SK-N-SH (cell line): Measurements from ENCODE around the gene GPR137B. TPM values are rescaled to one million over a fixed set of nuclear protein-coding genes. Genes with fewer than 3 reads are reported as not detected.
A peak's percentile ranks its signal among the peaks of the same experiment; 100 is the strongest.

Experiments used
- CTCF ChIA-PET: fragments of 300-600, 350-600 bp; formaldehyde crosslinking; extraction: SDS; loops from one replicate; lab custom pipeline; 2021; lab: Yijun Ruan, JAX
- POLR2A ChIA-PET: fragments of 350-600 bp; sonication (Branson Sonifier 250); formaldehyde crosslinking; extraction: SDS; loops from one replicate; lab custom pipeline; 2020; ENCODE audit warnings: antibody characterized with exemption, inconsistent platforms; lab: Yijun Ruan, JAX
- DNase-seq: peaks from one replicate; pipeline ENCODE4 v3.0.0; 2012
- H2AFZ ChIP-seq: fragments of 200-600 bp; sonication (generic); 2 replicates; pipeline ENCODE4 v1.8.1; 2016; ENCODE audit warnings: antibody characterized with exemption, mild to moderate bottlenecking, low read depth
- H3F3A ChIP-seq: fragments of 200-600 bp; sonication (generic); replicated peaks from 2 replicates; pipeline ENCODE3; 2016; ENCODE audit warnings: antibody characterized with exemption, mild to moderate bottlenecking; ENCODE audit not compliant: insufficient read depth
- H3K27ac ChIP-seq, 2 experiments: fragments of 200-500 bp in 1 of 2; fragments of 200-600 bp in 1 of 2; sonication (Bioruptor generic) in 1 of 2; sonication (generic), shearing (Covaris generic) in 1 of 2; 2 replicates each; pipeline versions ENCODE4 v1.5.1 to v1.6.1; 2014 to 2016; ENCODE audit warnings: low read depth in 2 of 2, inconsistent platforms in 1 of 2, low read length in 1 of 2, mild to moderate bottlenecking in 1 of 2, mixed read lengths in 1 of 2
- H3K27me3 ChIP-seq: fragments of 200-600 bp; sonication (generic), shearing (Covaris generic); 2 replicates; pipeline ENCODE4 v1.6.1; 2016; ENCODE audit warnings: mixed run types; ENCODE audit not compliant: insufficient read depth
- H3K36me3 ChIP-seq, 2 experiments: fragments of 200-500 bp in 1 of 2; fragments of 200-600 bp in 1 of 2; sonication (Bioruptor generic) in 1 of 2; sonication (generic) in 1 of 2; replicated peaks in 1 of 2; 2 replicates each; pipeline versions ENCODE3 to v1.5.1; 2014 to 2016; ENCODE audit warnings: low read length in 1 of 2, mild to moderate bottlenecking in 1 of 2; ENCODE audit not compliant: insufficient read depth in 2 of 2, control insufficient read depth in 1 of 2
- H3K4me1 ChIP-seq, 2 experiments: fragments of 200-500 bp in 1 of 2; fragments of 200-600 bp in 1 of 2; sonication (Bioruptor generic) in 1 of 2; sonication (generic), shearing (Covaris generic) in 1 of 2; 2 replicates each; pipeline versions ENCODE4 v1.5.1 to v1.6.1; 2014 to 2016; ENCODE audit warnings: low read depth in 1 of 2, low read length in 1 of 2, mixed run types in 1 of 2; ENCODE audit not compliant: insufficient read depth in 2 of 2, control insufficient read depth in 1 of 2
- H3K4me2 ChIP-seq: fragments of 200-600 bp; sonication (generic), shearing (Covaris generic); 2 replicates; pipeline ENCODE4 v1.6.1; 2017; ENCODE audit warnings: mixed run types
- H3K4me3 ChIP-seq, 2 experiments: fragments of 200-500 bp in 1 of 2; fragments of 200-600 bp in 1 of 2; sonication (Bioruptor generic) in 1 of 2; sonication (generic), shearing (Covaris generic) in 1 of 2; 2 replicates each; pipeline versions ENCODE4 v1.5.1 to v1.8.1; 2014 to 2016; ENCODE audit warnings: low read depth in 2 of 2, inconsistent platforms in 1 of 2, low read length in 1 of 2, mild to moderate bottlenecking in 1 of 2, mixed read lengths in 1 of 2, moderate library complexity in 1 of 2
- H3K79me2 ChIP-seq: fragments of 200-600 bp; sonication (generic); 2 replicates; pipeline ENCODE4 v1.8.1; 2017; ENCODE audit warnings: mild to moderate bottlenecking; ENCODE audit not compliant: insufficient read depth
- H3K9ac ChIP-seq: fragments of 200-600 bp; sonication (generic); 2 replicates; pipeline ENCODE4 v1.6.1; 2017; ENCODE audit warnings: mixed run types
- H3K9me2 ChIP-seq: fragments of 200-600 bp; sonication (generic); 2 replicates; pipeline ENCODE4 v1.6.1; 2017; ENCODE audit warnings: mixed run types
- H3K9me3 ChIP-seq: fragments of 200-600 bp; sonication (generic); 2 replicates; pipeline ENCODE4 v1.6.1; 2017; ENCODE audit warnings: mixed run types, mild to moderate bottlenecking, moderate library complexity
- H4K20me1 ChIP-seq: fragments of 200-600 bp; sonication (generic); 2 replicates; pipeline ENCODE4 v1.6.1; 2017; ENCODE audit warnings: mild to moderate bottlenecking, mixed run types; ENCODE audit not compliant: insufficient read depth
- CHD2 ChIP-seq: fragments of 150-350 bp; IDR thresholded peaks from 2 replicates; pipeline ENCODE4 v1.6.1; 2018; ENCODE audit warnings: low read length; ENCODE audit not compliant: partially characterized antibody
- ELF1 ChIP-seq: IDR thresholded peaks from 2 replicates; pipeline ENCODE4 v1.4.0; 2012
- EP300 ChIP-seq, 2 experiments: IDR thresholded peaks; 2 replicates each; pipeline versions ENCODE4 v1.4.0 to v1.6.1; 2012; ENCODE audit warnings: borderline replicate concordance in 1 of 2, low read depth in 1 of 2, low read length in 1 of 2
- EZH2phosphoT487 ChIP-seq: fragments of 200-600 bp; sonication (generic); IDR thresholded peaks from 2 replicates; pipeline ENCODE4 v1.6.1; 2017; ENCODE audit warnings: low read depth, mixed run types, mild to moderate bottlenecking, antibody characterized with exemption, moderate library complexity, borderline replicate concordance
- FOSL2 ChIP-seq: IDR thresholded peaks from 2 replicates; pipeline ENCODE4 v1.4.0; 2012; ENCODE audit warnings: low read depth, mild to moderate bottlenecking, moderate library complexity, borderline replicate concordance
- FOXJ3 ChIP-seq: sonication (generic); formaldehyde crosslinking; IDR thresholded peaks from 2 replicates; pipeline ENCODE4 v1.5.1; 2020; ENCODE audit warnings: mild to moderate bottlenecking, missing genetic modification reagents
- GABPA ChIP-seq: IDR thresholded peaks from 2 replicates; pipeline ENCODE4 v1.4.0; 2012; ENCODE audit warnings: low read depth, mild to moderate bottlenecking
- GATA2 ChIP-seq: sonication (generic); formaldehyde crosslinking; IDR thresholded peaks from 2 replicates; pipeline ENCODE4 v1.5.0; 2020; ENCODE audit warnings: mild to moderate bottlenecking, missing genetic modification reagents
- JUND ChIP-seq: IDR thresholded peaks from 2 replicates; pipeline ENCODE4 v1.4.0; 2012
- MEF2A ChIP-seq: IDR thresholded peaks from 2 replicates; pipeline ENCODE4 v1.4.0; 2012; ENCODE audit warnings: low read depth, borderline replicate concordance
- MXI1 ChIP-seq: IDR thresholded peaks from 2 replicates; pipeline ENCODE4 v1.6.1; 2012; ENCODE audit warnings: mild to moderate bottlenecking, low read depth, low read length, improper control_type of control experiment
- NFIC ChIP-seq: IDR thresholded peaks from 2 replicates; pipeline ENCODE4 v1.4.0; 2012; ENCODE audit warnings: borderline replicate concordance
- POLR2AphosphoS5 ChIP-seq: IDR thresholded peaks from 2 replicates; pipeline ENCODE4 v1.6.1; 2012; ENCODE audit warnings: low read depth, low read length
- RAD21 ChIP-seq: IDR thresholded peaks from 2 replicates; pipeline ENCODE4 v1.6.1; 2012; ENCODE audit warnings: mild to moderate bottlenecking, low read length
- RFX5 ChIP-seq: IDR thresholded peaks from 2 replicates; pipeline ENCODE4 v1.6.1; 2012; ENCODE audit warnings: mild to moderate bottlenecking, improper control_type of control experiment, low read length
- SMC3 ChIP-seq: IDR thresholded peaks from 2 replicates; pipeline ENCODE4 v1.6.1; 2012; ENCODE audit warnings: low read depth, low read length, improper control_type of control experiment
- TAF1 ChIP-seq: IDR thresholded peaks from 2 replicates; pipeline ENCODE4 v1.6.1; 2012; ENCODE audit warnings: low read depth, mild to moderate bottlenecking, low read length, moderate library complexity, borderline replicate concordance
- TCF12 ChIP-seq: IDR thresholded peaks from 2 replicates; pipeline ENCODE4 v1.4.0; 2012
- TEAD4 ChIP-seq: IDR thresholded peaks from 2 replicates; pipeline ENCODE4 v1.4.0; 2012; ENCODE audit warnings: mild to moderate bottlenecking, borderline replicate concordance; ENCODE audit not compliant: insufficient read depth
- YY1 ChIP-seq: IDR thresholded peaks from 2 replicates; pipeline ENCODE4 v1.4.0; 2012; ENCODE audit warnings: low read depth, mild to moderate bottlenecking
- whole genome bisulfite sequencing: methylation state at CpG from one replicate; pipeline ENCODE4 v1.1.6; 2017; ENCODE audit warnings: low lambda C conversion rate; 5-methylcytosine and 5-hydroxymethylcytosine counted together
- polyA plus RNA-seq, 3 experiments: library from polyadenylated mRNA; depleted of rRNA; stranded (reverse); fragments of >200 nt; gene quantifications; 2 replicates each; pipeline ENCODE4 v1.2.3, GENCODE V29; 2012
- TF ChIP-seq, protein P1 (sequence below): fragments of 150-350 bp; IDR thresholded peaks from 2 replicates; pipeline ENCODE4 v1.6.1; 2017; ENCODE audit warnings: antibody characterized with exemption, low read length, low read depth, borderline replicate concordance
- TF ChIP-seq, protein P2 (sequence below): IDR thresholded peaks from 2 replicates; pipeline ENCODE4; 2012
- TF ChIP-seq, protein P3 (sequence below): IDR thresholded peaks from 2 replicates; pipeline ENCODE4 v1.4.0; 2012; ENCODE audit warnings: low read depth, borderline replicate concordance
- TF ChIP-seq, protein P4 (sequence below): fragments of 150-350 bp; IDR thresholded peaks from 2 replicates; pipeline ENCODE4 v1.6.1; 2016; ENCODE audit warnings: mild to moderate bottlenecking, low read depth, low read length
- TF ChIP-seq, protein P5 (sequence below): IDR thresholded peaks from 2 replicates; pipeline ENCODE4 v1.4.0; 2012; ENCODE audit warnings: low read depth, borderline replicate concordance
- TF ChIP-seq, protein P6 (sequence below): IDR thresholded peaks from 2 replicates; pipeline ENCODE4 v1.4.0; 2012; ENCODE audit warnings: low read depth

GPR137B gene, protein sequence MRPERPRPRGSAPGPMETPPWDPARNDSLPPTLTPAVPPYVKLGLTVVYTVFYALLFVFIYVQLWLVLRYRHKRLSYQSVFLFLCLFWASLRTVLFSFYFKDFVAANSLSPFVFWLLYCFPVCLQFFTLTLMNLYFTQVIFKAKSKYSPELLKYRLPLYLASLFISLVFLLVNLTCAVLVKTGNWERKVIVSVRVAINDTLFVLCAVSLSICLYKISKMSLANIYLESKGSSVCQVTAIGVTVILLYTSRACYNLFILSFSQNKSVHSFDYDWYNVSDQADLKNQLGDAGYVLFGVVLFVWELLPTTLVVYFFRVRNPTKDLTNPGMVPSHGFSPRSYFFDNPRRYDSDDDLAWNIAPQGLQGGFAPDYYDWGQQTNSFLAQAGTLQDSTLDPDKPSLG
- polyA plus RNA-seq (2012; rRNA removed): 4.9 and 7.0 TPM in 2 replicates
- 9.9 and 10.6 TPM in 2 replicates for polyA plus RNA-seq (2012; cell fraction: cytosol; rRNA removed)
- 2.9 and 4.0 TPM in 2 replicates for polyA plus RNA-seq (2012; cell fraction: nucleus; rRNA removed)

DNA sequence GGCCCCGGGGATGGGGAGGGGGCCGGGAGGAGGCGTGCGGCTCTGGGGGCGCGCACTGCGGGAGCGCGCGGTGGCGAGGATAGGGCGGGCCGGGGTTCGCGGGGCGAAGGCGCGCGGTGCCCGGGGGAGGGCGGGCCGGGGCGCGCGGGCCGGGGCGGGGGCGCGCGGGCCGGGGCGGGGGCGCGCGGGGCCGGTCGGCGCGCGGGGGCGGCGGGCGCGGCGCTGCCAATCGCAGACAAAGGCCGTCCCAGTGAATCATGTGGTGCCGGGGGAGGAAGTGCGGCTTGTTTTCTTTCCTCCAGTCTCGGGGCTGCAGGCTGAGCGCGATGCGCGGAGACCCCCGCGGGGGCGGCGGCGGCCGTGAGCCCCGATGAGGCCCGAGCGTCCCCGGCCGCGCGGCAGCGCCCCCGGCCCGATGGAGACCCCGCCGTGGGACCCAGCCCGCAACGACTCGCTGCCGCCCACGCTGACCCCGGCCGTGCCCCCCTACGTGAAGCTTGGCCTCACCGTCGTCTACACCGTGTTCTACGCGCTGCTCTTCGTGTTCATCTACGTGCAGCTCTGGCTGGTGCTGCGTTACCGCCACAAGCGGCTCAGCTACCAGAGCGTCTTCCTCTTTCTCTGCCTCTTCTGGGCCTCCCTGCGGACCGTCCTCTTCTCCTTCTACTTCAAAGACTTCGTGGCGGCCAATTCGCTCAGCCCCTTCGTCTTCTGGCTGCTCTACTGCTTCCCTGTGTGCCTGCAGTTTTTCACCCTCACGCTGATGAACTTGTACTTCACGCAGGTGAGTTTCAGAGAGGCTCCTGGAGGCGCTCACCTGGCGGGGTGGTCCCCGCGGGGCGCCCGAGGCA, at the start of gene GPR137B:
TSS of gene GPR137B (plus strand) at position 287 of the 851 bp plus-strand sequence. CDS start at position 371, 84 bp downstream.
- ChIA-PET POLR2A (no interaction called here), CTCF (no interaction called here)
- H3K4me3 ChIP-seq: peak within 1 kb of the TSS; percentile 77 to 95
- H3K4me1 ChIP-seq: peaks cover 10 to 21% of the 10 kb centered on the region in 2 experiments; a peak in 3 of 4 replicates
- peak within 1 kb of the TSS in 1 of 2 experiments; percentile 48; a peak in 1 of 4 replicates for H3K27ac ChIP-seq
- no peaks in the 10 kb centered on the region; the same call in 1 of the 2 replicates for H3K79me2 ChIP-seq
- peak within 1 kb of the TSS; percentile 100 for H3K4me2 ChIP-seq
- 0 out of 2 replicates have a peak, but pooled peaks cover 4% of the 10 kb centered on the region for H3K27me3 ChIP-seq
- H3F3A ChIP-seq: peaks cover 5% of the 10 kb centered on the region
- no peaks in the 10 kb centered on the region for H3K36me3 ChIP-seq
- peak within 1 kb of the TSS; percentile 65 for H3K9ac ChIP-seq
- WGBS: 2% methylated on average over 25 of the region's 105 CpGs
- H3K9me3 ChIP-seq: no peaks in the 10 kb centered on the region
- DNase-seq: peak; percentile 94
- H4K20me1 ChIP-seq: no peaks in the 10 kb centered on the region
- H2AFZ ChIP-seq: peak within 1 kb of the TSS; percentile 99
- H3K9me2 ChIP-seq: no peaks in the 10 kb centered on the region
- TF ChIP-seq, protein P1, sequence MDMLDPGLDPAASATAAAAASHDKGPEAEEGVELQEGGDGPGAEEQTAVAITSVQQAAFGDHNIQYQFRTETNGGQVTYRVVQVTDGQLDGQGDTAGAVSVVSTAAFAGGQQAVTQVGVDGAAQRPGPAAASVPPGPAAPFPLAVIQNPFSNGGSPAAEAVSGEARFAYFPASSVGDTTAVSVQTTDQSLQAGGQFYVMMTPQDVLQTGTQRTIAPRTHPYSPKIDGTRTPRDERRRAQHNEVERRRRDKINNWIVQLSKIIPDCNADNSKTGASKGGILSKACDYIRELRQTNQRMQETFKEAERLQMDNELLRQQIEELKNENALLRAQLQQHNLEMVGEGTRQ: no peak
- TF ChIP-seq POLR2AphosphoS5 (no peak), GATA2 (CRISPR knock-in tag) (no peak), MXI1 (peak; percentile 34), YY1 (no peak), FOSL2 (no peak), MEF2A (no peak), NFIC (no peak), FOXJ3 (CRISPR knock-in tag) (no peak), GABPA (no peak), ELF1 (no peak), RAD21 (no peak), EP300 (IDR thresholded peaks at IDR 0.05; ENCODE audit: borderline replicate concordance in 1 of 2, low read depth in 1 of 2, low read length in 1 of 2) (no peak), TAF1 (no peak), EZH2phosphoT487 (no peak), JUND (no peak), SMC3 (no peak), CHD2 (no peak), RFX5 (0 out of 2 replicates have a peak, but pooled peaks have one; percentile 29), TEAD4 (no peak), TCF12 (no peak)
- TF ChIP-seq, protein P2, sequence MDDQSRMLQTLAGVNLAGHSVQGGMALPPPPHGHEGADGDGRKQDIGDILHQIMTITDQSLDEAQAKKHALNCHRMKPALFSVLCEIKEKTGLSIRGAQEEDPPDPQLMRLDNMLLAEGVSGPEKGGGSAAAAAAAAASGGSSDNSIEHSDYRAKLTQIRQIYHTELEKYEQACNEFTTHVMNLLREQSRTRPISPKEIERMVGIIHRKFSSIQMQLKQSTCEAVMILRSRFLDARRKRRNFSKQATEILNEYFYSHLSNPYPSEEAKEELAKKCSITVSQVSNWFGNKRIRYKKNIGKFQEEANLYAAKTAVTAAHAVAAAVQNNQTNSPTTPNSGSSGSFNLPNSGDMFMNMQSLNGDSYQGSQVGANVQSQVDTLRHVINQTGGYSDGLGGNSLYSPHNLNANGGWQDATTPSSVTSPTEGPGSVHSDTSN: 0 out of 2 replicates have a peak, but pooled peaks have one; percentile 3
- TF ChIP-seq, protein P3, sequence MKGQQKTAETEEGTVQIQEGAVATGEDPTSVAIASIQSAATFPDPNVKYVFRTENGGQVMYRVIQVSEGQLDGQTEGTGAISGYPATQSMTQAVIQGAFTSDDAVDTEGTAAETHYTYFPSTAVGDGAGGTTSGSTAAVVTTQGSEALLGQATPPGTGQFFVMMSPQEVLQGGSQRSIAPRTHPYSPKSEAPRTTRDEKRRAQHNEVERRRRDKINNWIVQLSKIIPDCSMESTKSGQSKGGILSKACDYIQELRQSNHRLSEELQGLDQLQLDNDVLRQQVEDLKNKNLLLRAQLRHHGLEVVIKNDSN: peak; percentile 54; the same call in 1 of the 2 replicates
- TF ChIP-seq, protein P4, sequence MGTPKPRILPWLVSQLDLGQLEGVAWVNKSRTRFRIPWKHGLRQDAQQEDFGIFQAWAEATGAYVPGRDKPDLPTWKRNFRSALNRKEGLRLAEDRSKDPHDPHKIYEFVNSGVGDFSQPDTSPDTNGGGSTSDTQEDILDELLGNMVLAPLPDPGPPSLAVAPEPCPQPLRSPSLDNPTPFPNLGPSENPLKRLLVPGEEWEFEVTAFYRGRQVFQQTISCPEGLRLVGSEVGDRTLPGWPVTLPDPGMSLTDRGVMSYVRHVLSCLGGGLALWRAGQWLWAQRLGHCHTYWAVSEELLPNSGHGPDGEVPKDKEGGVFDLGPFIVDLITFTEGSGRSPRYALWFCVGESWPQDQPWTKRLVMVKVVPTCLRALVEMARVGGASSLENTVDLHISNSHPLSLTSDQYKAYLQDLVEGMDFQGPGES: no peak
- TF ChIP-seq, protein P5, sequence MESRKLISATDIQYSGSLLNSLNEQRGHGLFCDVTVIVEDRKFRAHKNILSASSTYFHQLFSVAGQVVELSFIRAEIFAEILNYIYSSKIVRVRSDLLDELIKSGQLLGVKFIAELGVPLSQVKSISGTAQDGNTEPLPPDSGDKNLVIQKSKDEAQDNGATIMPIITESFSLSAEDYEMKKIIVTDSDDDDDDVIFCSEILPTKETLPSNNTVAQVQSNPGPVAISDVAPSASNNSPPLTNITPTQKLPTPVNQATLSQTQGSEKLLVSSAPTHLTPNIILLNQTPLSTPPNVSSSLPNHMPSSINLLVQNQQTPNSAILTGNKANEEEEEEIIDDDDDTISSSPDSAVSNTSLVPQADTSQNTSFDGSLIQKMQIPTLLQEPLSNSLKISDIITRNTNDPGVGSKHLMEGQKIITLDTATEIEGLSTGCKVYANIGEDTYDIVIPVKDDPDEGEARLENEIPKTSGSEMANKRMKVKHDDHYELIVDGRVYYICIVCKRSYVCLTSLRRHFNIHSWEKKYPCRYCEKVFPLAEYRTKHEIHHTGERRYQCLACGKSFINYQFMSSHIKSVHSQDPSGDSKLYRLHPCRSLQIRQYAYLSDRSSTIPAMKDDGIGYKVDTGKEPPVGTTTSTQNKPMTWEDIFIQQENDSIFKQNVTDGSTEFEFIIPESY: no peak
- TF ChIP-seq, protein P6, sequence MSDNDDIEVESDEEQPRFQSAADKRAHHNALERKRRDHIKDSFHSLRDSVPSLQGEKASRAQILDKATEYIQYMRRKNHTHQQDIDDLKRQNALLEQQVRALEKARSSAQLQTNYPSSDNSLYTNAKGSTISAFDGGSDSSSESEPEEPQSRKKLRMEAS: peak; percentile 23
